K562 (cell line): ENCODE measurements around the gene SNIP1. TPM values are rescaled to one million over a fixed set of nuclear protein-coding genes. Genes with fewer than 3 reads are reported as not detected.
A peak's percentile ranks its signal among the peaks of the same experiment; 100 is the strongest.

Experiments
- CCAR2 ChIP-seq: fragments of 200-400 bp; formaldehyde crosslinking; IDR thresholded peaks from 2 replicates; pipeline ENCODE4 v1.6.1; 2017; ENCODE audit warnings: mild to moderate bottlenecking, low read depth, low read length
- CHCHD3 ChIP-seq: fragments of 250-450 bp; sonication (Bioruptor Pico); IDR thresholded peaks from 2 replicates; pipeline ENCODE4 v2.1.2; 2022; ENCODE audit warnings: mild to moderate bottlenecking
- FOXA3 ChIP-seq, 2 experiments: fragments of 450-650 bp in 1 of 2; sonication (generic) in 1 of 2; formaldehyde crosslinking; IDR thresholded peaks in 1 of 2; conservative IDR thresholded peaks in 1 of 2; 2 replicates each; pipeline versions ENCODE4 v1.4.0 to v1.8.0; 2020 to 2022; ENCODE audit warnings: mild to moderate bottlenecking in 2 of 2, missing genetic modification reagents in 1 of 2
- HDGF ChIP-seq: fragments of 450-650 bp; IDR thresholded peaks from 2 replicates; pipeline ENCODE4 v1.6.1; 2016
- ILF3 ChIP-seq: fragments of 450-650 bp; IDR thresholded peaks from 2 replicates; pipeline ENCODE4 v1.6.1; 2018; ENCODE audit warnings: antibody characterized with exemption, mild to moderate bottlenecking, moderate library complexity, borderline replicate concordance
- NCOA2 ChIP-seq, 2 experiments: fragments of 450-650 bp; IDR thresholded peaks; 2 replicates each; pipeline ENCODE4 v1.6.1; 2018; ENCODE audit warnings: mild to moderate bottlenecking in 2 of 2, moderate library complexity in 1 of 2; ENCODE audit not compliant: partially characterized antibody in 2 of 2
- PHB ChIP-seq: fragments of 250-450 bp; sonication (Bioruptor Pico); IDR thresholded peaks from 2 replicates; pipeline ENCODE4 v1.5.0; 2021
- POLR2AphosphoS2 ChIP-seq: IDR thresholded peaks from 2 replicates; pipeline ENCODE4 v1.6.1; 2012; ENCODE audit warnings: low read length, improper control_type of control experiment
- SMAD4 ChIP-seq: fragments of 250-450 bp; sonication (Bioruptor Pico); conservative IDR thresholded peaks from 2 replicates; pipeline ENCODE4 v1.8.0; 2021; ENCODE audit warnings: inconsistent platforms, mild to moderate bottlenecking, moderate library complexity
- XRCC5 ChIP-seq: fragments of 200-400 bp; formaldehyde crosslinking; IDR thresholded peaks from 2 replicates; pipeline ENCODE4 v1.6.1; 2017; ENCODE audit warnings: low read depth, mild to moderate bottlenecking, low read length
- ZBTB17 ChIP-seq: fragments of 450-650 bp; formaldehyde crosslinking; IDR thresholded peaks from 2 replicates; pipeline ENCODE4 v1.4.0; 2020; ENCODE audit warnings: mild to moderate bottlenecking
- ZNF12 ChIP-seq: sonication (generic); formaldehyde crosslinking; IDR thresholded peaks from 2 replicates; pipeline ENCODE4 v1.4.0; 2020; ENCODE audit warnings: mild to moderate bottlenecking, missing genetic modification reagents
- polyA plus RNA-seq, 8 experiments: library from polyadenylated mRNA; depleted of rRNA in 4 of 8; stranded (reverse) in 5 of 8; unstranded in 3 of 8; fragments of >200 nt; fragmentation: Nextera tagmentation in 2 of 8; fragmentation: Illumina TruSeq in 1 of 8; extraction: Ambion mirVana in 2 of 8; extraction: Trizol in 1 of 8; gene quantifications; 2 replicates each; pipeline versions ENCODE4 v1.2.1 to v1.2.3, GENCODE V29; 2011 to 2014; ENCODE audit warnings: inconsistent platforms in 1 of 8, missing spikeins in 1 of 8
- total RNA-seq, 7 experiments: library from RNA; depleted of rRNA in 6 of 7; stranded (reverse); fragments of >200 nt in 6 of 7; fragmentation: Illumina TruSeq in 2 of 7; extraction: Trizol in 2 of 7; gene quantifications; 2 replicates each; pipeline versions ENCODE4 v1.2.1 to v1.2.3, GENCODE V29; 2011 to 2021; ENCODE audit warnings: low replicate concordance in 1 of 7
- TF ChIP-seq, protein P1 (sequence below): sonication (generic); formaldehyde crosslinking; IDR thresholded peaks from 2 replicates; pipeline ENCODE4 v1.8.1; 2022; ENCODE audit warnings: missing genetic modification reagents
- TF ChIP-seq, protein P2 (sequence below): fragments of 250-450 bp; sonication (Bioruptor Pico); IDR thresholded peaks from 2 replicates; pipeline ENCODE4 v1.9.0; 2021; ENCODE audit warnings: mild to moderate bottlenecking
- TF ChIP-seq, protein P3 (sequence below): sonication (generic); formaldehyde crosslinking; IDR thresholded peaks from 2 replicates; pipeline ENCODE4 v1.8.0; 2022; ENCODE audit warnings: mild to moderate bottlenecking, low read depth, missing genetic modification reagents
- TF ChIP-seq, protein P4 (sequence below): sonication (generic); formaldehyde crosslinking; IDR thresholded peaks from 2 replicates; pipeline ENCODE4 v1.8.1; 2023; ENCODE audit warnings: mild to moderate bottlenecking, missing genetic modification reagents
- TF ChIP-seq, protein P5 (sequence below): fragments of 250-450 bp; sonication (Bioruptor Pico); IDR thresholded peaks from 2 replicates; pipeline ENCODE4 v1.5.0; 2022; ENCODE audit warnings: mild to moderate bottlenecking

Gene SNIP1
- total and polyA plus RNA-seq, 9 of the 15 experiments (the other 6 are each of a cell fraction or from before 2014, with no cell fraction given): 2.9 to 25.9 (median 14.6) TPM

DNA sequence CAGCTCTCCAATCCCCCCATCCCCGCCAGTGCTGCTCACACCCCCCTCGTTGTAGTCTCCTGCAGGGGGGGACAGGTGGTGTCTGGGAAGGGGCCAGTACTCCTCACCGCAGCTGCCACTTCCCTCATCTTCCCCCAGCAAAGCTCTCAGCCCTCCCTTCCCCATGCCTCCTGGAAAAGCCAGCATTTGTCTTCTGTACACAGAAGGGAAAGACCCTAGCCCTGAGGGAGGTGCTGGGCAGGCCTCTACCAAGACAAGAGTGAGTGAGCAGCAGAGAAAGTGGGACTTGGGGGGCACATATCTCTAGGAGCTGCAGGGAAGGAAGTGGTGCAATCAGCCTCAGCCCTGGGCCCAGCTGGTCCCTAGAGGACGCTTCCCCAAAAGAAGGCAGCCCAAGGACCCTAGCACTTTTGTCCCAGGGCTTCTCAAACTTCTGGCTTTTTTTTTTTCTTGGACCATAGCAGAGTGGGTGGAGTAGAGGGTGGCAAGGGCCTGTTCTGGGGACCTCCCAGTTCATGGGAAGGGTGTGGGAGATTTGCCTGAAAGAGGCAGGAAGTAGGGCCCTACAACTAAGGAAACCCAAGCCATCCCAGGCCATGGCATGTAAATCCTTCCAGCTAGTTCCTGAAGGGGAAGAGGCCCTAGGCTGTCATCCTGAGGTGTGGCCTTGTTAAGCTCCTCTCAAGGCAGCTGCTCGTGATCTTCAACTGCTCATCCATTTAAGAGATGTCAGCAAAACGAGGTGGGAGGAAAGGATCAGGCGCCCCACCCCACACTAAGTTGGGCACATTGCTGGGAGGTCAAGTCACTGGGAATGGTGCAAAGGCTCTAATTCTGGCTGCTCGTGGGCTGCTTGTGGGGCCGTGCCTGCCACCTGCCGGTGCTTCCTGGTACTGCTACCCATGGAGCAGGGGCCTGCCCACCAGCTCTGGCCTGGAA, 67.1 kb downstream of the SNIP1 start (continued):
- TF ChIP-seq, protein P1, sequence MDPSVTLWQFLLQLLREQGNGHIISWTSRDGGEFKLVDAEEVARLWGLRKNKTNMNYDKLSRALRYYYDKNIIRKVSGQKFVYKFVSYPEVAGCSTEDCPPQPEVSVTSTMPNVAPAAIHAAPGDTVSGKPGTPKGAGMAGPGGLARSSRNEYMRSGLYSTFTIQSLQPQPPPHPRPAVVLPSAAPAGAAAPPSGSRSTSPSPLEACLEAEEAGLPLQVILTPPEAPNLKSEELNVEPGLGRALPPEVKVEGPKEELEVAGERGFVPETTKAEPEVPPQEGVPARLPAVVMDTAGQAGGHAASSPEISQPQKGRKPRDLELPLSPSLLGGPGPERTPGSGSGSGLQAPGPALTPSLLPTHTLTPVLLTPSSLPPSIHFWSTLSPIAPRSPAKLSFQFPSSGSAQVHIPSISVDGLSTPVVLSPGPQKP (CRISPR knock-in tag): no peak
- TF ChIP-seq ILF3 (no peak), CHCHD3 (CRISPR knock-in tag) (no peak), PHB (CRISPR knock-in tag) (peak; percentile 34; the same call in 1 of the 2 replicates), CCAR2 (no peak), FOXA3 (CRISPR knock-in tag; conservative IDR thresholded peaks at IDR 0.05 in 1 of 2, IDR thresholded peaks at IDR 0.05 in 1 of 2) (no peak), HDGF (peak; percentile 91), XRCC5 (peak; percentile 79; the same call in 1 of the 2 replicates), ZBTB17 (CRISPR knock-in tag) (no peak), NCOA2 (IDR thresholded peaks at IDR 0.05; ENCODE audit: partially characterized antibody in 2 of 2) (no peak), POLR2AphosphoS2 (no peak), ZNF12 (no peak), SMAD4 (CRISPR knock-in tag) (no peak)
- TF ChIP-seq, protein P2, sequence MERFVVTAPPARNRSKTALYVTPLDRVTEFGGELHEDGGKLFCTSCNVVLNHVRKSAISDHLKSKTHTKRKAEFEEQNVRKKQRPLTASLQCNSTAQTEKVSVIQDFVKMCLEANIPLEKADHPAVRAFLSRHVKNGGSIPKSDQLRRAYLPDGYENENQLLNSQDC (CRISPR knock-in tag): no peak
- TF ChIP-seq, protein P3, sequence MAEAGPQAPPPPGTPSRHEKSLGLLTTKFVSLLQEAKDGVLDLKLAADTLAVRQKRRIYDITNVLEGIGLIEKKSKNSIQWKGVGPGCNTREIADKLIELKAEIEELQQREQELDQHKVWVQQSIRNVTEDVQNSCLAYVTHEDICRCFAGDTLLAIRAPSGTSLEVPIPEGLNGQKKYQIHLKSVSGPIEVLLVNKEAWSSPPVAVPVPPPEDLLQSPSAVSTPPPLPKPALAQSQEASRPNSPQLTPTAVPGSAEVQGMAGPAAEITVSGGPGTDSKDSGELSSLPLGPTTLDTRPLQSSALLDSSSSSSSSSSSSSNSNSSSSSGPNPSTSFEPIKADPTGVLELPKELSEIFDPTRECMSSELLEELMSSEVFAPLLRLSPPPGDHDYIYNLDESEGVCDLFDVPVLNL (CRISPR knock-in tag): 0 out of 2 replicates have a peak, but pooled peaks have one; percentile 41
- TF ChIP-seq, protein P4, sequence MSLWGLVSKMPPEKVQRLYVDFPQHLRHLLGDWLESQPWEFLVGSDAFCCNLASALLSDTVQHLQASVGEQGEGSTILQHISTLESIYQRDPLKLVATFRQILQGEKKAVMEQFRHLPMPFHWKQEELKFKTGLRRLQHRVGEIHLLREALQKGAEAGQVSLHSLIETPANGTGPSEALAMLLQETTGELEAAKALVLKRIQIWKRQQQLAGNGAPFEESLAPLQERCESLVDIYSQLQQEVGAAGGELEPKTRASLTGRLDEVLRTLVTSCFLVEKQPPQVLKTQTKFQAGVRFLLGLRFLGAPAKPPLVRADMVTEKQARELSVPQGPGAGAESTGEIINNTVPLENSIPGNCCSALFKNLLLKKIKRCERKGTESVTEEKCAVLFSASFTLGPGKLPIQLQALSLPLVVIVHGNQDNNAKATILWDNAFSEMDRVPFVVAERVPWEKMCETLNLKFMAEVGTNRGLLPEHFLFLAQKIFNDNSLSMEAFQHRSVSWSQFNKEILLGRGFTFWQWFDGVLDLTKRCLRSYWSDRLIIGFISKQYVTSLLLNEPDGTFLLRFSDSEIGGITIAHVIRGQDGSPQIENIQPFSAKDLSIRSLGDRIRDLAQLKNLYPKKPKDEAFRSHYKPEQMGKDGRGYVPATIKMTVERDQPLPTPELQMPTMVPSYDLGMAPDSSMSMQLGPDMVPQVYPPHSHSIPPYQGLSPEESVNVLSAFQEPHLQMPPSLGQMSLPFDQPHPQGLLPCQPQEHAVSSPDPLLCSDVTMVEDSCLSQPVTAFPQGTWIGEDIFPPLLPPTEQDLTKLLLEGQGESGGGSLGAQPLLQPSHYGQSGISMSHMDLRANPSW: no peak
- TF ChIP-seq, protein P5, sequence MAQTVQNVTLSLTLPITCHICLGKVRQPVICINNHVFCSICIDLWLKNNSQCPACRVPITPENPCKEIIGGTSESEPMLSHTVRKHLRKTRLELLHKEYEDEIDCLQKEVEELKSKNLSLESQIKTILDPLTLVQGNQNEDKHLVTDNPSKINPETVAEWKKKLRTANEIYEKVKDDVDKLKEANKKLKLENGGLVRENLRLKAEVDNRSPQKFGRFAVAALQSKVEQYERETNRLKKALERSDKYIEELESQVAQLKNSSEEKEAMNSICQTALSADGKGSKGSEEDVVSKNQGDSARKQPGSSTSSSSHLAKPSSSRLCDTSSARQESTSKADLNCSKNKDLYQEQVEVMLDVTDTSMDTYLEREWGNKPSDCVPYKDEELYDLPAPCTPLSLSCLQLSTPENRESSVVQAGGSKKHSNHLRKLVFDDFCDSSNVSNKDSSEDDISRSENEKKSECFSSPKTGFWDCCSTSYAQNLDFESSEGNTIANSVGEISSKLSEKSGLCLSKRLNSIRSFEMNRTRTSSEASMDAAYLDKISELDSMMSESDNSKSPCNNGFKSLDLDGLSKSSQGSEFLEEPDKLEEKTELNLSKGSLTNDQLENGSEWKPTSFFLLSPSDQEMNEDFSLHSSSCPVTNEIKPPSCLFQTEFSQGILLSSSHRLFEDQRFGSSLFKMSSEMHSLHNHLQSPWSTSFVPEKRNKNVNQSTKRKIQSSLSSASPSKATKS (CRISPR knock-in tag): no peak
